K562 (cell line): ENCODE data around the gene ATRN. TPM values are rescaled to one million over a fixed set of nuclear protein-coding genes. Genes with fewer than 3 reads are reported as not detected.

ENCODE experiments used
- ATAC-seq: fragments of 200-7000 bp; cut with Tn5 transposase; 3 replicates; pipeline ENCODE4 v1.9.1; 2020; ENCODE audit warnings: moderate library complexity
- BruUV-seq: library from RNA; stranded (reverse); fragments of 400-500 nt; replicated peaks from 2 replicates; lab custom pipeline; 2021; lab: Mats Ljungman, UMichigan
- CTCF ChIA-PET: fragments of 300-600 bp; formaldehyde crosslinking; extraction: SDS; loops from one replicate; lab custom pipeline; 2021; ENCODE audit warnings: low intra/inter-chr PET ratio; lab: Yijun Ruan, JAX
- POLR2A ChIA-PET: fragments of 300-600, 350-650 bp; sonication (Branson Sonifier 250); formaldehyde crosslinking; extraction: SDS; loops from one replicate; lab custom pipeline; 2021; ENCODE audit warnings: antibody characterized with exemption, inconsistent platforms; lab: Yijun Ruan, JAX
- DNase-seq, 4 experiments: peaks; one replicate each; pipeline versions ENCODE4 v3.0.0 to v3.0.0-alpha.2; 2011 to 2018; ENCODE audit warnings: low spot score in 3 of 4, mixed read lengths in 3 of 4; ENCODE audit errors: extremely low read depth in 1 of 4
- FAIRE-seq: peaks from 2 replicates; lab custom pipeline; 2011; peaks lifted over from hg19 to GRCh38; lab: Jason Lieb, UNC
- H2AFZ ChIP-seq: 2 replicates; pipeline ENCODE4 v1.6.0; 2011; ENCODE audit warnings: low read depth, low read length, control low read depth, inconsistent platforms
- H3K27ac ChIP-seq: fragments of 200-600 bp; 3 replicates; pipeline ENCODE4 v1.8.0; 2011; ENCODE audit warnings: low read depth, mild to moderate bottlenecking, control low read depth, inconsistent platforms, low read length, moderate library complexity, mixed read lengths; ENCODE audit errors: extremely low read depth
- H3K27me3 ChIP-seq, 2 experiments: fragments of 300-600 bp in 1 of 2; 2 replicates in 1 of 2; 3 replicates in 1 of 2; pipeline versions ENCODE4 v1.6.0 to v1.8.0; 2011; ENCODE audit warnings: inconsistent platforms in 2 of 2, low read length in 2 of 2, mild to moderate bottlenecking in 1 of 2, mixed read lengths in 1 of 2, moderate library complexity in 1 of 2; ENCODE audit not compliant: control insufficient read depth in 2 of 2, insufficient read depth in 2 of 2
- H3K36me3 ChIP-seq: fragments of 300-600 bp; 3 replicates; pipeline ENCODE4 v1.8.0; 2011; ENCODE audit warnings: mild to moderate bottlenecking, low read length, inconsistent platforms; ENCODE audit not compliant: control insufficient read depth, insufficient read depth
- H3K4me1 ChIP-seq, 2 experiments: fragments of 200-600 bp in 1 of 2; replicated peaks in 1 of 2; 2 replicates in 1 of 2; 3 replicates in 1 of 2; pipeline versions ENCODE4 v1.5.1 to v1.8.0; 2011; ENCODE audit warnings: inconsistent platforms in 2 of 2, low read length in 2 of 2, mild to moderate bottlenecking in 1 of 2, mixed read lengths in 1 of 2, moderate library complexity in 1 of 2; ENCODE audit not compliant: control insufficient read depth in 2 of 2, insufficient read depth in 2 of 2
- H3K4me2 ChIP-seq: 2 replicates; pipeline ENCODE4 v1.6.1; 2011; ENCODE audit warnings: low read length, control low read depth, inconsistent platforms, mixed read lengths; ENCODE audit not compliant: insufficient read depth
- H3K4me3 ChIP-seq: fragments of 200-600 bp; sonication (generic), shearing (Covaris generic); 2 replicates; pipeline ENCODE4 v1.5.1; 2016; ENCODE audit warnings: control low read depth, inconsistent platforms
- H3K79me2 ChIP-seq: fragments of 200-600 bp; 3 replicates; pipeline ENCODE4 v1.8.0; 2011; ENCODE audit warnings: low read length, inconsistent platforms; ENCODE audit not compliant: control insufficient read depth, insufficient read depth
- H3K9ac ChIP-seq, 2 experiments: 2 replicates each; pipeline versions ENCODE4 v1.6.0 to v1.6.1; 2011; ENCODE audit warnings: low read depth in 2 of 2, low read length in 2 of 2, control low read depth in 1 of 2, inconsistent platforms in 1 of 2, mild to moderate bottlenecking in 1 of 2, mixed read lengths in 1 of 2; ENCODE audit not compliant: insufficient read depth in 1 of 2
- H3K9me1 ChIP-seq: one replicate; pipeline ENCODE4 v1.6.0; 2011; ENCODE audit warnings: inconsistent platforms, mild to moderate bottlenecking, low read length, moderate library complexity; ENCODE audit not compliant: control insufficient read depth, insufficient read depth
- H3K9me3 ChIP-seq: replicated peaks from 2 replicates; pipeline ENCODE4 v1.5.1; 2011; ENCODE audit warnings: low read depth, low read length, inconsistent platforms; ENCODE audit not compliant: control insufficient read depth, insufficient read depth
- H4K20me1 ChIP-seq: replicated peaks from 2 replicates; pipeline ENCODE4 v1.6.1; 2011; ENCODE audit warnings: low read length, inconsistent platforms, mixed read lengths; ENCODE audit not compliant: control insufficient read depth, insufficient read depth
- ATF4 ChIP-seq: fragments of 450-650 bp; formaldehyde crosslinking; IDR thresholded peaks from 2 replicates; pipeline ENCODE4 v1.4.0; 2022; ENCODE audit warnings: mild to moderate bottlenecking, moderate library complexity
- BCL6 ChIP-seq: fragments of 250-450 bp; sonication (Bioruptor Pico); IDR thresholded peaks from 2 replicates; pipeline ENCODE4 v1.4.0; 2020
- BDP1 ChIP-seq: IDR thresholded peaks from 3 replicates; pipeline ENCODE4 v1.6.1; 2011; ENCODE audit not compliant: insufficient read length, insufficient read depth
- CBFA2T2 ChIP-seq: fragments of 450-650 bp; conservative IDR thresholded peaks from 2 replicates; pipeline ENCODE4 v1.6.1; 2017; ENCODE audit warnings: mild to moderate bottlenecking
- E2F6 ChIP-seq, 2 experiments: IDR thresholded peaks; 2 replicates each; pipeline ENCODE4 v1.6.1; 2011; ENCODE audit warnings: borderline replicate concordance in 1 of 2, control low read depth in 1 of 2, low read depth in 1 of 2, low read length in 1 of 2, mild to moderate bottlenecking in 1 of 2, mixed read lengths in 1 of 2, moderate library complexity in 1 of 2; ENCODE audit not compliant: insufficient read depth in 1 of 2, insufficient read length in 1 of 2, poor library complexity in 1 of 2, severe bottlenecking in 1 of 2; ENCODE audit errors: extremely low read depth in 1 of 2
- HINFP ChIP-seq: fragments of 450-650 bp; conservative IDR thresholded peaks from 2 replicates; pipeline ENCODE4 v1.6.1; 2016; ENCODE audit warnings: missing genetic modification characterization, low read depth, mild to moderate bottlenecking, control low read depth, missing compliant biosample characterization
- KAT8 ChIP-seq: fragments of 450-650 bp; IDR thresholded peaks from 2 replicates; pipeline ENCODE4 v1.6.1; 2016; ENCODE audit warnings: low read depth, mild to moderate bottlenecking
- LARP7 ChIP-seq: fragments of 450-650 bp; IDR thresholded peaks from 2 replicates; pipeline ENCODE4 v1.6.1; 2016
- MAFK ChIP-seq: IDR thresholded peaks from 2 replicates; pipeline ENCODE4 v1.6.1; 2011; ENCODE audit warnings: low read length, improper control_type of control experiment
- NR2F6 ChIP-seq: fragments of 450-650 bp; formaldehyde crosslinking; IDR thresholded peaks from 2 replicates; pipeline ENCODE4 v1.4.0; 2020; ENCODE audit warnings: mild to moderate bottlenecking
- SMARCC2 ChIP-seq: fragments of 450-650 bp; IDR thresholded peaks from 2 replicates; pipeline ENCODE4 v1.6.1; 2017; ENCODE audit warnings: antibody characterized with exemption, moderate library complexity, mild to moderate bottlenecking, low read depth
- SUPT5H ChIP-seq: fragments of 450-650 bp; IDR thresholded peaks from 2 replicates; pipeline ENCODE4 v1.6.1; 2016
- THRAP3 ChIP-seq: fragments of 450-650 bp; IDR thresholded peaks from 2 replicates; pipeline ENCODE4 v1.6.1; 2016; ENCODE audit warnings: mild to moderate bottlenecking, inconsistent platforms, borderline replicate concordance
- ZBTB5 ChIP-seq: fragments of 450-650 bp; IDR thresholded peaks from 2 replicates; pipeline ENCODE4 v1.6.1; 2017; ENCODE audit warnings: antibody characterized with exemption
- ZC3H8 ChIP-seq: fragments of 450-650 bp; IDR thresholded peaks from 2 replicates; pipeline ENCODE4 v1.6.1; 2017
- ZNF263 ChIP-seq: sonication (generic); formaldehyde crosslinking; IDR thresholded peaks from 2 replicates; pipeline ENCODE4 v1.8.0; 2022; ENCODE audit warnings: mild to moderate bottlenecking, missing genetic modification reagents, borderline replicate concordance
- ZNF785 ChIP-seq: fragments of 250-450 bp; sonication (Bioruptor Pico); IDR thresholded peaks from 2 replicates; pipeline ENCODE4 v1.4.0; 2020; ENCODE audit warnings: mild to moderate bottlenecking
- WGBS: fragments of 100-300 bp; shearing (Covaris generic); methylation state at CpG from one replicate; pipeline ENCODE4 v1.1.6; 2016; ENCODE audit warnings: low coverage, mixed read lengths; ENCODE audit not compliant: insufficient coverage; ENCODE audit errors: missing lambda C conversion rate; 5-methylcytosine and 5-hydroxymethylcytosine counted together
- in situ Hi-C: fragments of 300-500 bp; cut with MboI; formaldehyde crosslinking; loops from 4 replicates; pipeline ENCODE4 v1.15.0; 2018; ENCODE audit warnings: inconsistent platforms, mixed read lengths
- intact Hi-C: fragments of 100-400 bp; cut with micrococcal nuclease; formaldehyde crosslinking; loops from 2 replicates; pipeline ENCODE4 v1.14.2; 2022
- polyA plus RNA-seq, 8 experiments: library from polyadenylated mRNA; depleted of rRNA in 4 of 8; stranded (reverse) in 5 of 8; unstranded in 3 of 8; fragments of >200 nt; fragmentation: Nextera tagmentation in 2 of 8; fragmentation: Illumina TruSeq in 1 of 8; extraction: Ambion mirVana in 2 of 8; extraction: Trizol in 1 of 8; gene quantifications; 2 replicates each; pipeline versions ENCODE4 v1.2.1 to v1.2.3, GENCODE V29; 2011 to 2014; ENCODE audit warnings: inconsistent platforms in 1 of 8, missing spikeins in 1 of 8
- total RNA-seq, 7 experiments: library from RNA; depleted of rRNA in 6 of 7; stranded (reverse); fragments of >200 nt in 6 of 7; fragmentation: Illumina TruSeq in 2 of 7; extraction: Trizol in 2 of 7; gene quantifications; 2 replicates each; pipeline versions ENCODE4 v1.2.1 to v1.2.3, GENCODE V29; 2011 to 2021; ENCODE audit warnings: low replicate concordance in 1 of 7

Gene ATRN
- total and polyA plus RNA-seq, 9 of the 15 experiments (the other 6 are each of a cell fraction or from before 2014, with no cell fraction given): 0.69 to 16.5 (median 7.6) TPM

GRCh38 chr20:3669710-3670367, 199.0 kb downstream of the ATRN start:
- intact Hi-C loops (loop anchor here (10.0 kb wide), 1 partner anchor 115 kb away; the partner anchor contains the start of genes CENPB and SPEF1), in situ Hi-C loops (no loop called here)
- H3K4me1 ChIP-seq: peaks cover 0 to 30% of the 10 kb centered on the region in 2 experiments; a peak in 4 of 5 replicates
- no peak overlapping the region for H3K4me2 ChIP-seq
- FAIRE-seq: no peak
- H2AFZ ChIP-seq: no peak overlapping the region
- 17% methylated on average over 11 of the region's 13 CpGs for WGBS
- 0 out of 2 replicates have a peak, but pooled peaks cover 6% of the 10 kb centered on the region for H4K20me1 ChIP-seq
- ChIA-PET POLR2A (no interaction called here), CTCF (no interaction called here)
- ATAC-seq: no peak
- TF ChIP-seq ZBTB5 (no peak), HINFP (no peak), E2F6 (IDR thresholded peaks at IDR 0.05; ENCODE audit: borderline replicate concordance in 1 of 2, extremely low read depth in 1 of 2, insufficient read depth in 1 of 2, insufficient read length in 1 of 2, low read depth in 1 of 2, low read length in 1 of 2, poor library complexity in 1 of 2, severe bottlenecking in 1 of 2) (no peak), SUPT5H (no peak), ZNF785 (no peak), BDP1 (no peak), ATF4 (no peak), NR2F6 (CRISPR knock-in tag) (no peak), KAT8 (no peak), SMARCC2 (no peak), CBFA2T2 (no peak), THRAP3 (no peak), BCL6 (no peak), LARP7 (no peak), ZNF263 (no peak), MAFK (no peak), ZC3H8 (no peak)
- no peaks in the 10 kb centered on the region for H3K79me2 ChIP-seq
- no peak overlapping the region for H3K27ac ChIP-seq
- no peaks in the 10 kb centered on the region for H3K36me3 ChIP-seq
- no peaks in the 10 kb centered on the region for H3K9me1 ChIP-seq
- peaks cover 2 to 37% of the 10 kb centered on the region in 2 experiments; a peak in 3 of 5 replicates for H3K27me3 ChIP-seq
- H3K9ac ChIP-seq: no peak overlapping the region
- H3K9me3 ChIP-seq: no peaks in the 10 kb centered on the region
- BruUV-seq: no TSS peak
- DNase-seq: no peak
- H3K4me3 ChIP-seq: no peak overlapping the region
